Measurements from ENCODE around the gene HDAC4.

- TF ChIP-seq CTCF (IDR thresholded peaks at IDR 0.05) (no peak), POLR2A (IDR thresholded peaks at IDR 0.05) (no peak)
These were observed 265.3 kb downstream of the HDAC4 start for GRCh38 chr2:239135531-239135930.
